RKO (cell line): ENCODE results near the gene TMEM168.
"Not testable (repeated sequence)": the region's sequence is repeated elsewhere in the genome, so short reads cannot be mapped to it uniquely, and the experiment has no call there.

Experiments
- DNase-seq: peaks from one replicate; pipeline ENCODE4 v3.0.0-alpha.2; 2016; ENCODE audit warnings: low spot score

TMEM168 gene

GRCh38 chr7:112789817-112790585 lies at the start of gene TMEM168:
TMEM168 (minus strand) TSS chr7:112790393; CDS start chr7:112784825, 5,568 bp downstream.
- peak; percentile 82 for DNase-seq

GRCh38 chr7:112835928-112836327 lies 45.7 kb upstream of the TMEM168 start:
- DNase-seq = not testable (repeated sequence)

- DNase-seq = no peak
These were observed 42.9 kb upstream of the TMEM168 start for GRCh38 chr7:112833082-112833481.

- DNase-seq = no peak
These were observed 40.6 kb upstream of the TMEM168 start for GRCh38 chr7:112830769-112831168.

- no peak for DNase-seq
These were observed 38.5 kb upstream of the TMEM168 start for GRCh38 chr7:112828696-112829095.

- no peak for DNase-seq
These were observed 31.2 kb upstream of the TMEM168 start for GRCh38 chr7:112821345-112821744.

GRCh38 chr7:112819536-112819935 lies 29.3 kb upstream of the TMEM168 start:
- no peak for DNase-seq

- no peak for DNase-seq
These were observed 16.0 kb upstream of the TMEM168 start for GRCh38 chr7:112806156-112806555.

- DNase-seq = no peak
These were observed 12.2 kb upstream of the TMEM168 start for GRCh38 chr7:112802406-112802805.

GRCh38 chr7:112800486-112800885 lies 10.3 kb upstream of the TMEM168 start:
- no peak for DNase-seq

- DNase-seq = no peak
These were observed 9.4 kb upstream of the TMEM168 start for GRCh38 chr7:112799448-112800120.

GRCh38 chr7:112798274-112799159 lies 8.3 kb upstream of the TMEM168 start:
- no peak for DNase-seq

GRCh38 chr7:112796552-112796951 lies 6.4 kb upstream of the TMEM168 start:
- not testable (repeated sequence) for DNase-seq

- no peak for DNase-seq
These were observed 2.2 kb upstream of the TMEM168 start for GRCh38 chr7:112792441-112792840.

GRCh38 chr7:112791465-112792168 lies 1.4 kb upstream of the TMEM168 start:
- no peak for DNase-seq

- DNase-seq = no peak
These were observed 402 bp upstream of the TMEM168 start for GRCh38 chr7:112790586-112791003.

GRCh38 chr7:112789453-112789816 lies 758 bp downstream of the TMEM168 start:
- no peak for DNase-seq

- DNase-seq = peak; percentile 20
These were observed 1.3 kb downstream of the TMEM168 start for GRCh38 chr7:112788778-112789343.

- DNase-seq = no peak
These were observed 5.6 kb downstream of the TMEM168 start for GRCh38 chr7:112784603-112785002.

- no peak for DNase-seq
These were observed 7.7 kb downstream of the TMEM168 start for GRCh38 chr7:112782498-112782897.

- no peak for DNase-seq
These were observed 8.6 kb downstream of the TMEM168 start for GRCh38 chr7:112781558-112781957.

- DNase-seq = no peak
These were observed 9.1 kb downstream of the TMEM168 start for GRCh38 chr7:112781110-112781509.
